NK-92 (cell line): ENCODE measurements around the gene PROS1.

Experiments
- DNase-seq: peaks from one replicate; lab custom pipeline; 2025; ENCODE audit not compliant: unreplicated experiment; lab: John Stamatoyannopoulos, UW

Gene PROS1

GRCh38 chr3:93973131-93974126 is at the start of gene PROS1:
Gene PROS1 (minus strand): TSS chr3:93973896. CDS start chr3:93973749, 147 bp downstream.
- no peak for DNase-seq

GRCh38 chr3:94020293-94020692 is 46.6 kb upstream of the PROS1 start:
- no peak for DNase-seq

GRCh38 chr3:94019659-94020058 is 46.0 kb upstream of the PROS1 start:
- DNase-seq = no peak

- no peak for DNase-seq
Measured at GRCh38 chr3:94015025-94015424, 41.3 kb upstream of the PROS1 start.

GRCh38 chr3:94012185-94012584 is 38.5 kb upstream of the PROS1 start:
- no peak for DNase-seq

GRCh38 chr3:94011233-94011711 is 37.6 kb upstream of the PROS1 start:
- DNase-seq = no peak

GRCh38 chr3:94009608-94010007 is 35.9 kb upstream of the PROS1 start:
- DNase-seq = no peak

GRCh38 chr3:94008253-94008652 is 34.6 kb upstream of the PROS1 start:
- no peak for DNase-seq

GRCh38 chr3:94004301-94004910 is 30.7 kb upstream of the PROS1 start:
- no peak for DNase-seq

- DNase-seq = no peak
Measured at GRCh38 chr3:94001827-94002495, 28.3 kb upstream of the PROS1 start.

- no peak for DNase-seq
Measured at GRCh38 chr3:94001191-94001590, 27.5 kb upstream of the PROS1 start.

GRCh38 chr3:93994056-93994455 is 20.4 kb upstream of the PROS1 start:
- DNase-seq = no peak

- no peak for DNase-seq
Measured at GRCh38 chr3:93992207-93992606, 18.5 kb upstream of the PROS1 start.

- no peak for DNase-seq
Measured at GRCh38 chr3:93991631-93992030, 17.9 kb upstream of the PROS1 start.

- no peak for DNase-seq
Measured at GRCh38 chr3:93989241-93989640, 15.5 kb upstream of the PROS1 start.

- no peak for DNase-seq
Measured at GRCh38 chr3:93988764-93989163, 15.1 kb upstream of the PROS1 start.

GRCh38 chr3:93988283-93988682 is 14.6 kb upstream of the PROS1 start:
- DNase-seq = no peak

- DNase-seq = no peak
Measured at GRCh38 chr3:93984618-93985017, 10.9 kb upstream of the PROS1 start.

- DNase-seq = no peak
Measured at GRCh38 chr3:93983408-93983807, 9.7 kb upstream of the PROS1 start.

GRCh38 chr3:93981649-93982048 is 8.0 kb upstream of the PROS1 start:
- no peak for DNase-seq

GRCh38 chr3:93979850-93980676 is 6.4 kb upstream of the PROS1 start, which contains the start of gene ARL13B:
Gene ARL13B (plus strand): TSS chr3:93980155. CDS start chr3:93980424, 269 bp downstream.
- DNase-seq = peak; percentile 64
